NCI-H2029 treated with DMSO at 0.1 percent for 48 hours (cell line): ENCODE measurements around the gene MEF2A.
A peak's percentile ranks its signal among the peaks of the same experiment; 100 is the strongest.

Source experiments
- DNase-seq: peaks from one replicate; lab custom pipeline; 2025; lab: John Stamatoyannopoulos, UW

Gene MEF2A

DNA sequence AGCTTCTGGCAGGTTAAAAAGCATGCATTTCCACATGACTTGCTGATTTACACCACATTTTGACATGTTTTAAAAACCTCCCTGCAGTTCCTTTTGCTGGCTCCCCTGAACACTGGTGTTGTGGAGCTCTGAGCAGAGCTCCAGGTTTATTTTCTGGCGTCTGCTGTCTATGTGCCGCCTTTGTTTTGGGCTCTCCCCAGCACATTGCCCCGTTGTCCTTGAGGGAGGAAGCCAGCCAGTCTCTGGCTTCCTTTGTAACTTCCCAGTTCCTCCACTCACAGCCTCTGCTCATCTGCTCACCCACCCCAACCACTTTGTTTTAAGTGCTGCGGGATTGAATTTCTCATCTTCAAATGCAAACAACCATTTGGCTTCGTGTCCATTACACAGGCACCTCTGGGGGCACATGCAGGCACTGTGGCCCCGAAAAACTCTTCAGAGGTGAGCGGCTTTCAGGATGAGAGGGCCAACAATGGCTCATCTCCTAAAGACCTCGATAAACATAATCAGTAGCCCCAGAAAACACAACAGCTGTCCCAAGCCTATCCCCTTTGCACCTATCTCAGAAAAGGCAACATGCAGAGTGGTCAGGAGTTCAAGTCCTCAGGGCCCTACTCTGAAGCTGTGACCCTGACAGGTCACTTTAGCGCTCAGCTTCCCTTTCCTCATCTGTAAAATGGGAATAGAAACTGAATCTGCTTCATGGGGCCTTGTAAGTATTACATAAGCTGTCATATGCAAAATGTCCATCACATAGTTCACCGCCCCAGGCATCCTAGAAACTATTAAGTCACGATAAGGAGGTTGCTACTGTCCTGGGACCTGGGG is 1.3 kb upstream of the MEF2A start:
- DNase-seq, result peak; percentile 30

DNA sequence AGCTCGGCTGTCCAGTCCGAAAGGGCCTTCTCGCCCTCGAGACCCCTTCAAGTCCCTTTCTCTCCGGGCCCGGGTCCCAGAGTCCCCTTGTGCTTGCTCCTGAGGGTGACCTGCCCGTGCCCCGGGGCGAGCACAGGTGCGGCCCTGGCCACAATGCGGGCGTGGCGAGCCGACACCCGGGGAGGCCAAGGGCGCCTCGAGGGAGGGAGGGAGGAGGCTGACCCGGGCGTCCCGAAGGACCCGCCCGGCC is 810 bp upstream of the MEF2A start:
- no peak for DNase-seq

DNA sequence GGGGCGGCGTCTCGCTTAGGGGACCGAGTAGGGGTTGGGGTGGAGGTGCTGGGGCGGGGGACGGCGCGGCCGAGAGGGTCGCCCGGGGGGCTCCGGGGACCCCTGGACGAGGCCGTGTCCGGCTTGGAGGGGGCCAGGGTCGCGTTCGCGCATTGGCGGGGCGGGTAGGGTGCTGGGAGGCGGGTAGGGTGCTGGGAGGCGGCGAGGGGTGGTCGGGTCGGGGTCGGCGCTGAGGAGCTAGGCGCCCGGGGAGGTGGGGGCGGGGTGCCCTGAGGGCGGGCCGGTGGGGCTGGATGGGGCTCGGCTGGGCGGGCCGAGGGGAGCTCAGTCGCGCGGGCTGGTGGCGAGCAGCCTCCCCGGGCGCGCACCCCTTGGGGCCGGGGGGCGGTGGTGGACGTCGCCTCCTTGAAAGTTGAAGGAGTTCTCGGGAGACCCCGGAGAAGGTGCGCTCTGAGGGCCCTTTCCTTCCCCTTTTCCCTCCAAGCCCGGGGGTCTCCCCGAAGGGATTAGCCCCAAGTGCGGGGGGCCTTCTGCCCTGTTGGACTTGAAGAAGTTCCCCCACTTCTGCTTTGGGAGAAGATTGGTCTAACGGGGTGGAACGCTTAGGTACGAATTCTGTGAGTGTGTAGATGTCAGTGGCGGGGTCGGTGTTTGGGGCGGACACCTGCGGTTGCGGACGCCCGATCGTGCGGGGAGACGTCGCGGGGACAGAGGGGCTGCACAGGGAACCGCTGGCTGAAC is 543 bp downstream of the MEF2A start:
- no peak for DNase-seq

DNA sequence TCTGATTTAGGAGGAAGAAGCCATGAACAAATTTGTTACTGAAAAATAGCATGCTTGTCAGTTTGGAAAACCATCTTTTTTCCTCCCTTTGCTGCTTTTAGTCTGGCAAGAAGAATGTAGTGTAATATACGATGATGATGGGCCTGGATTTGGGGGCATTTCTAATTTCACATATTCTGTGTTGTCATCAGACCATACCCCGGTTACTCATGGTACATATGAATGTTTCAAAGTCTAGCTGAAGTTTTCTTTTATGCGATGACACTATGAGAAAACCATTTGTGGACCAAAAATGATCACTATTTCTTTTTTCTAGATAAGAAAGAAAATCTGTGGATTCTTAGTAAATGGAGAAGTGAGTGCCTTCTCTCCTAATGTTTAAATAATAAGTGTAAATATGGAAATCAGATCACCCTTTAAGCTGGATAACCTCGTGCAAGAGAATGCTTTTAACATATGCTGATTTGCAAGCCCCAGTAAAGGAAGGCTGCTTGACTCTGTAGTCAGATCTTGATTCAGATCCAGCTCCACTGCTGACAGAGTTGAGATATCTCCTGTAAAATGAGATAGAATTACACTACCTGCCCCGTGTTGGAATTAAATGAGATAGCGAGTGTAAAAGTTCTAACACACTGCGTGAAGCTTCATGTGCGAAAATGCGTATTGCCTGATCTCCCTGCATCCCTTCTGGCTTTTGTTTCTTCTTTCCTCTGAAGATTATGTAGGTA is 3.0 kb downstream of the MEF2A start:
- no peak for DNase-seq

DNA sequence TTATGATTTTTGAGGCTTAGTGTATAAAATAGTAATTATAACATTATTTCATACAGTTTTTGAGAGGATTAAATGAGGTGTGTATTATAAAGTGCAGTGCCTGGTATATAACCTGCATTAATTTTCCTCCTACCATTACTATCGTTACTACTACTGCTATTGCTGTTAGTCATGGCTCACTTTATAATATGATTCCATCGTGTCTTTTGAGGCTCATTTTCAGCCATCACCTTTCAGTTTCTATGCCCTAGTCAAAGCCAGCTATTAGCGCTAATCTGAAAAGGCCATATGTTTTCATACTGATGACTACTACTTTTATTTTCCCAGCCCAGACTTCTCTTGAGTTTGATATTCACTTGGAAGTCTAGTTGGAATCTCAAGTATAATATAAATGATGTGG is 5.5 kb downstream of the MEF2A start:
- no peak for DNase-seq

DNA sequence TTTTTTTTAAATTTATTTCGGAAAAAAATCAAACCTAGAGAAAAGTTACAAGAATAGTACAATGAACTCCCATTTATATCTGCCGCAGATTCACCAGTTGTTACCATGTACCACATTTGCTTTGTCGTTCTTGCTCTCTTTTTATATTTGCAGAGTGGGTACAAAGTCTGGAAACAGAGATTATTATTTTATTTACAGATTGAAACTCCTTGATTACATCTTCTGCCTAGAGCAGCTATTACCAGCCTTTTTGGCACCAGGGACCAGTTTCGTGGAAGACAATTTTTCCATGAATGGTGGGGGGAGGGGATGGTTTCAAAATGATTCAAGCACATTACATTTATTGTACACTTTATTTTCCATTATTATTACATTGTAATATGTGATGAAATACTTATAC is 8.3 kb downstream of the MEF2A start:
- DNase-seq, result no peak

DNA sequence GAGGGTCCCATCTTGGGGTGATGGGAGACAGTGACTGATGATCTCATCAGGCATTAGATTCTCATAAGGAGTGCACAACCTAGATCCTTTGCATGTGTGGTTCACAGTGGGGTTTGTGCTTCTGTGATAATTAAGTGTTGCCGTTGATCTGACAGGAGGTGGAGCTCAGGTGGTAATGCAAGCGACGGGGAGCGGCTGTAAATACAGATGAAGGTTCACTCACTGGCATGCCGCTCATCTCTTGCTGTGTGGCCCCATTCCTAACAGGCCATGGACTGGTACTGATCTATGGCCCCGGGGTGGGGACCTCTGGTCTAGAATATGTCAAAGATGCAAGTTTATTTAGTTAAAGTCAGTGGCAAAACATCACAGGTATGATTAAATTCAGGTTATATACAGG is 8.7 kb downstream of the MEF2A start:
- DNase-seq, result no peak

DNA sequence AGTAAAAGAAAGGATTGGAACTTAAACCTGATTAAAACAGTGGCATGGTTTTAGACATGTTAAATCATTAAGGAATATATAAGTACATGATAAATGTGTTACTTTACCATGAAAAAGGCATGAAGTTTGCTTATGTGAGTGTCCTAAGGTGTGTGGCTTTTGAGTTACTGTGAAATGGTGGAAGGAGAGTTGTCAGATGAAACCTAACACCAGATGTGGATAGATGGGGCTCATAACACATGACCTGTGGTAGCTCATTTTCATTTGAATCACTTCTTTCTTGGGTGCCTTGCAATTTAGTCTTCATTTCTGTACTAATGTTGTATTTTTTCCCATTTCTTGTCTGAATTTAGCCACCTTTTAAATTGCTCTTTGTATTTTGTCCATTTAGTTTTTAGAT is 13.0 kb downstream of the MEF2A start:
- DNase-seq, result no peak

DNA sequence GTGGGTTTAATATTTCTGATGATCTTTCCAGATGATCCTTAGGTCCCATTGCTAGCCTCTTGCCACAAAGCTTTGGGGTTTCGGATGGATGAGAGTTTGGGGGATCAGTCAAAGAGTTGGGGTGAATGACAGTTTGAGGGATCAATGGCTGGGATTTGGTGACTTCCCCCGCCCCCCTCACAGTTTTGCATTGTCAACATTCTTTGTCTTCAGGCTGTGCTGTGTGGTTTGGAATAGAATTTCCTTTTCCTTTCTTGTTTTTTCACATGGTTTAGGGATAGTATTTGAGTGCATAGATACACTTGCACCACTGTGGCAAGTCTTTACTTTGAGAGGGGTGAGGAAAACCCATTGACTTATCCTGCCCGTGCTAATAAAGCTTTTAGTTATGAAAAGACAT is 14.3 kb downstream of the MEF2A start:
- DNase-seq, result no peak

DNA sequence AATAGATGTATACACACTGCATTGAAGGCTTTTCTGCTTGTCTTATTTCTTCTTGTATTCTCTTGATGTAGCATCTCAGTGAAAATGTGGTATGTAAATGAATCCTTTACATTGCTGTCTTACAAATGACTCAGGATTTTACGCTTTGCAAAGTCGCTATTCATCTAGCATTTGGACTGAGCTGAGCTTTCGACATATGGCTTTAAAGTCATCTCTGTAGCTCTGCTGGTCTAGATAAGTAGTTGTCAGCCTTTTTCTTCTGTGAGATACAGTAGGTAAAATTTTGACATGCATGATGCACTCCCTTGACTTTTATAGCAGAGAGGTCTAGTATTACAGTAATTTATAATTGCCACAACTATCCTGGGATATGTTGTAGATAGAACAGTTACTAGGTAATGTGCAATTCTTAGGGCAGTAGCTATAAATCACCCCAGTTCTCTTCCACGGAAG is 16.8 kb downstream of the MEF2A start:
- no peak for DNase-seq

DNA sequence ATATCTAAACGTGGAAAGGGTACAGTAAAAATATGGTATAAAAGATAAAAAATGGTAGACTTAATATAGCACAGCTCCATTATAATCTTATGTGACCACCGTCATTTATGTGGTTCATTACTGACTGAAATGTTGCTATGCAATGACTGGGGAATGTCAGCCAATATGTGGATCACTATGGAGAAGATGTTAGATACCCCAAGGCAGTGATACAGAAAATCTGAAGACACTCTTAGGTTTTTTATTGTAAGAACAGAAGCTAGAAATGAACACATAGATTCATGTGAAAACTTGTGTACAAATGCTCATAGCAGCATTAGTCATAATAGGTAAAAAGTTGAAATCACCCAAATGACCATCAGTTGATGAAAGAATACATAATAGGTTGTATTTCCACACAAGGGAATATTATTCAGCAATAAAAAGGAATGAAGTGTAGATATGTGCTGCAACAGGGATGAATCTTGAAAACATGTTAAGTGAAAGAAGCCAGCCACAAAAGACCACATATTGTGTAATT is 18.4 kb downstream of the MEF2A start:
- DNase-seq, result no peak

DNA sequence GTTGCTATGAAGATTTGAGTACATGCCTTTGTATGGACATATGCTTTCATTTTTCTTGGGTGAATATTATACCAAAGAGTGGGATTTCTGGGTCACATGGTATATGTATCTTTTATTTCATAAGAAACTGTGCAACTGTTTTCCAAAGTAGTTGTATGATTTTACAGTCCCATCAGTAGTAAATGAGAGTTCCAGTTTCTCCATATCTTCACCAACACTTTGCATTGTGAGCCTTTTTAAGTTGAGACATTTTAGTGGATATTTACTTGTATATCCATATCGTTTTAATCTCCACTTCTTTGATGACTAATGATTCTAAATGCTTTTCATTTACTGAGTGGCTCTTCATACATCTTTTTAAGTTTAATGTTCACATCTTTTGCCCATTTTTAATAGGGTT is 20.3 kb downstream of the MEF2A start:
- DNase-seq, result no peak

DNA sequence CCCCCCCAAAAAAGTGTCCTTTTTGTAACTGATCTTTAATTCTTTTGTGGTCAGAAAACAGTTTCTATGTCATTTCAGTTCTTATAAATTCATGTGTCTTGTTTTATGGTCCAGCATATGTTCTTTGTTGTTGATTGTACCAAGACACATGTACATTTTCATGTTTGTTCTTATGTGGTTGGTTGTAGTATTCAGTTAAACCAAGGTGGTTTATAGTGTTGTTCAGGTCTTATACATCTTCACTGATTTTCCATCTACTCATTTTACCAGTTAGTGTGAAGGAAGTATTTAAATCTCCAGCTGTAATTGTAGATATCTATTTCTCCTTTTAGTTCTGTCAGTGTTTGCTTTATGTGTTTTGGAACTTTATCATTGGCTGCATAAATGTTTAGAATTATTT is 24.0 kb downstream of the MEF2A start:
- DNase-seq, result no peak

DNA sequence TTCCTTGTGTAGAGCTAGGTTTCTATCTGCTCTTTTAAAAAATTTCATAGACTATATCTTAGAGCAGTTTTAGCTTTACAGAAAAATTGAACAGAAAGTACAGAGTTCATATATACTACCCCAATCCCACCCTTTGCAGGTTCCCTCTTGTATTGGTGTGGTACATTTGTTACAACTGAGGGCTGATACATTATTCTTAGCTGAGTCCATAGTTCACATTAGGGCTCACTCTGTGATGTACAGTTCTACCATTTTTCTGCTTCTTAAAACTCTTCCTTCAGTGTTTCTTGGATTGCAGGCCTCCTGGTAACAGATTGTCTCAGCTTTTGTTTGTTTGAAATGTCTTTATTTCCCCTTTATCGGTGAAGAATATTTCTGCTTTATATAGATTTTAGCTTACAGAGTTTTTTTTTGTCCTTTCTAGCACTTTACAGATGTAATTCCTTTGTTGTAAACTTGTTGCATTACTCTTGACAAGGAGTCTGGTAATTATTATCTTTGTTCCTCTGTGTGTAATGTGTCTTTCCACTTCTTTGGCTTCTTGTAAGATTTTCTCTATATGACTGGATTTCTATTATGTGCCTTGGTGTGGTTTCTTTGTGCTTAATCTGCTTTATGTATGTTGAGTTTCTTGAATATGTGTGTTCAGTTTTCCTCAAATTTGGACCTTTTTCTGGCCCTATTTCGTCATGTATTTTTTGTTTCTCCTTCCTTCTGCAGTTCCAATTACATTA is 25.3 kb downstream of the MEF2A start:
- no peak for DNase-seq

DNA sequence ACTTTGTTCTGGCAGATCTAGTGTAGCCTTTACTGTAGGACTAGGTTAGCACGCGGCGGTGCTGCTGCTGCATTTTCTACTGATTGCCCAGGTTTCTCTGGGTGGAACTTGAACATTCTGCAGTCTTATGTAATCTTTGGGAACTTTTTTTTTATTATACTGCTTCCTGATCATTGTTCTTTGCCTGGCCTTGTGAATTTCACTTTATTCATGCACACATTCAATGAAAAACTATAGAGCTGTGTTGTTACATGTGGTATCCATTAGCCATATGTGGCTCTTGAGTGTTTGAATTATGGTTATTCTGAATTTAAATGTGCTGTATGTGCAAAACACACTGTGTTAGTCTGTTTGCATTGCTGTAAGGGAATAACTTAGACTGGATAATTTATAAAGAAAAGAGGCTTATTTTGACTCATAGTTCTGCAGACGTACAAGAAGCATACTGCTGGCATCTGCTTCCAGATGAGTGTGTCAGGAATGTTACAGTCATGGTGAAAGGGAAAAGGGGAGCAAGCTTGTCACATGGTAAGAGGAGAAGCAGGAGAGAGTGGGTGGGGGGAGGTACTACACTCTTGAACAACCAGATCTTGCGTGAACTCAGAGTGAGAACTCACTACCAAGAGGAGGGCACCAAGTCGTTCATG is 26.5 kb downstream of the MEF2A start:
- no peak for DNase-seq

DNA sequence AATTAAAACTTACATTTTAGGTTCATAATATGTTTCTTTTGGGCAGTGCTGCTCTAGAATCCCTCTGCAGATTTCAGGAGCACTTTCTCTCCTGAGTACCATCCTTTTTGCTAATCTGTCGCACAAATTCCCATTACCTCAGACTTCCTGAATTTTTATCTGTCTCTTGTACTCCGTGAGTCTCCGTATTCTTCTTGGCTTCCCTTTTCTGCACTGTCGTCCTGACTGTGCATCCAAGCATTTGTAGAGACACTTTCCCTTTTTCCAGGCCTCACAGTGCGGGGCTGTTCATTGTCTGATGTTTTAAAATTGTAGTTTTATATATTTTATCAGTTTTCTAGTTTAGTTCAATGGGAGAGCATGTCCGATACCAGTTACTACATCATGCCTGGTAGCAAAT is 27.3 kb downstream of the MEF2A start:
- DNase-seq, result no peak

DNA sequence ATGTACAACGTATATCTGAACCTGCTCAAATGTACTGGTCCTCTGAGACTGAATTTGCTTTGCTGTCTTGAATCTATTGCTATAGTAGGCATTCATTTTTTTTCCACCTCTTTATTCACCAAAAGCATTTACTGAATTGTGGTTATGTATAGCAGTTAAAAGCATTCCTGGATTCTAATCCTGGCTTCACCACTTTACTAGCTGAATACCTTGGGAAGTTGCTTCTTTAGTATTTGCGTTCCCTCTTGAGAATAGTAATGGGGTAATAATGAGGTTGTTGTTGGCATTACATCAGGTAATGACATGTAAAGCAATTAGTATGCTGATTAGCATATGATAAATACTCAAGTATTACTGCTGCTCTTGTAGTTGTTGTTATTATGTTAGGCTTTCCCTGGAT is 29.1 kb downstream of the MEF2A start:
- DNase-seq, result no peak

DNA sequence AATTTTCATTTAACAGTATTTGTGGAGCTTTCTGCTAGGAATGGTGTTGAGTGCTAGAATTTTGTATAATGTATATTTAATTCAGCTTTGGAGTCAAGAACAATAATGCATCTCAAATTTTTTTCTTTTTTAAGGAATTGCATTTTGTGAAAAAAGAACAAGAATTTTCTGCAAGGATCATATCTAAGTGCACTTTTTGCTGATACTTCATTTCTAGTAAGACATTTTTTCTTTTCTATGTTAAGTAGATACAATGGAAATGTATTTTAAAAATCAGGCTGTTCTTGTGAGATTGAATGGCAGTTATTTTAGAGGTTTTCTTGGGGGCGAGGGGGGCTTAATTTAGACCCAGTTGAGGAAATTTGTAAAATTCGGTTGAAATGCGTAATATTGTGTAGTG is 32.5 kb downstream of the MEF2A start:
- no peak for DNase-seq

DNA sequence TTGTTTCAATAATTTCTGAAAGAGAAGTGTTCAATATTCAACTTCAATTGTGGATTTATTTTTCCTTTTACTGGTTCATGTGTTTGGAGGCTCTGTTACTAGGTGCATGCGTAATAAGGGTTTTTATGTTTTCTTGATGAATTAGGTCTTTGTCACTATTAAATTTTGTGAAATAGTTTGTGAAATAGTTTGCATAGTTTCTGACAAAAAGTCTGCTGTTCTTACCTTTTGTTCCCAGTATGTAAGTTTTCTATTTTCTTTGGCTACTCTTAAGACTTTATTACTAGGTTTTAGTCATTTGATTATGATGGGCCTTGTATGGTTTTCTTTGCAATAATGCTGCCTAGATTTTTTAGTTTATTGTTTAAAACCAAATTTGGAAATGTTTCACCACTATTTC is 38.0 kb downstream of the MEF2A start:
- DNase-seq, result no peak

DNA sequence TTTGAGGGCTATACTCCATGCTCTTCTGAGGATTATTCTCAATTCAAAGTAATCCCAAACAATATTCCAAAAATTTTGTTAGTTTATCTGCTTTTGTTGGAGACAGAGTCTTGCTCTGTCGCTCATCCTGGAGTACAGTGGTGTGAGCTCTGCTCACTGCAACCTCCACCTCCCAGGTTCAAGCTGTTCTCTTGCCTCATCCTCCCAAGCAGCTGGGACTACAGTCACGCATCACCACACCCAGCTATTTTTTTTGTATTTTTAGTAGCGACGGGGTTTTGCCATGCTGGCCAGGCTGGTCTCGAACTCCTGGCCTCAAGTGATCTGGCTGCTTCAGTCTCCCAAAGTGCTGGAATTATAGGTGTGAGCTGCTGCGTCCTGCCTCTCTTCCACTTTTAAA is 39.1 kb downstream of the MEF2A start:
- no peak for DNase-seq

DNA sequence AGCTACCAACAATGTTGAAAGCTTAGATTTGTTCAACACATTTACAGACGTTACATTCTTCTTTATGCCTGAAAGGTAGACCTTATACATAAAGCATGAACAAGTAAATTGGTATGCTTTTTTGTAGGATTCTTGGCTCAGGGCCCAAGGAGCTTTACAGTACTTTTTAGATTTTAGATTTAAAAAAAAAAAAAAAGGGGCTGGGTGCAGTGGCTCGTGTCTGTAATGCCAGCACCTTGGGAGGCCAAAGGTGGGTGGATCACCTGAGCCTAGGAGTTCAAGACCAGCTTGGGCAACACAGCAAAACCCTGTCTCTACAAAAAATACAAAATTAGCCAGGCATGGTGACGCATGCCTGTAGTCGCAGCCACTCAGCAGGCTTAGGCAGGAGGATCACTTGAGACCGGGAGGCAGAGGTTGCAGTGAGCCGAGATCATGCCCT is 39.7 kb downstream of the MEF2A start:
- no peak for DNase-seq

DNA sequence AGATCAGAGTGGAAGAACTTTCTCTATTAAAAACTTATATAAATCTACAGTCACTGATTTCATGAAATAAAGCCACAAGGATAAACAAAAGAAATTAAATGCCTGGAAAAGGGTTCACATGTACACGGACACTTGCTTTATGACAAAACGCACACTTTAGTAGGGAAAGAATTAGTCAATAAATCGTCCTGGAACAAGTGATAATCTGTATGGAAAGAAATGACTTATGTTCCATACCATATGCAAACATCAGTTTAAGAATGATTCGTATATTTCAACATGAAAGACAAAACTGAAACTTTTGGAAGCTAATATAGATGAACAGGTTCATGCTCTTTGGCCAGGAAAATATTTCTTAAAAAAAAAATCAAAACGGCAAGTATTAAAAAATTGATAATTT is 40.2 kb downstream of the MEF2A start:
- no peak for DNase-seq
